Spleen (tissue), 7 donors: ENCODE measurements around the gene DNAH6.

ENCODE experiments used
- CTCF ChIP-seq, 11 experiments: fragments of 200-600 bp in 7 of 11; fragments of 450-650 bp in 4 of 11; sonication (generic) in 4 of 11; IDR thresholded peaks in 8 of 11; conservative IDR thresholded peaks in 3 of 11; 1 replicate in 7 of 11; 2 replicates in 4 of 11; pipeline versions ENCODE4 v1.4.0 to v1.8.0; 2016 to 2021; ENCODE audit warnings: antibody characterized with exemption in 11 of 11, inconsistent platforms in 4 of 11, mild to moderate bottlenecking in 1 of 11
- POLR2A ChIP-seq, 3 donors: fragments of 450-650 bp; IDR thresholded peaks; one replicate each; pipeline ENCODE4 v1.5.1; 2017; ENCODE audit warnings: antibody characterized with exemption in 3 of 3, mild to moderate bottlenecking in 1 of 3
- POLR2AphosphoS5 ChIP-seq, 3 donors: sonication (generic); formaldehyde crosslinking; IDR thresholded peaks; one replicate each; pipeline ENCODE4 v1.5.1; 2017; ENCODE audit warnings: antibody characterized with exemption in 3 of 3
- donor health status: DM: no; HTN: no; CAD: no; lungs with moderate emphysema.
- donor health status: DM: no; HTN: no; CAD: no.
- donor health status: DM: no; HTN: no; CAD: no.

- no peak for TF ChIP-seq POLR2AphosphoS5 (IDR thresholded peaks at IDR 0.05)
- TF ChIP-seq CTCF (IDR thresholded peaks at IDR 0.05 in 8 of 11, conservative IDR thresholded peaks at IDR 0.05 in 3 of 11): no peak
- TF ChIP-seq POLR2A (IDR thresholded peaks at IDR 0.05): no peak
Observed at GRCh38 chr2:84639751-84640150, 123.5 kb downstream of the DNAH6 start.
